Right hindlimb (tissue), 1 donor: ENCODE data around the gene CDH13.

ENCODE experiments used
- DNase-seq: peaks from one replicate; pipeline ENCODE4 v3.0.0-alpha.2; 2018

Gene CDH13

GRCh38 chr16:82751020-82751419, 124.3 kb downstream of the CDH13 start:
- DNase-seq: no peak

- DNase-seq: no peak
Measured at GRCh38 chr16:82752172-82752571, 125.4 kb downstream of the CDH13 start.

DNA sequence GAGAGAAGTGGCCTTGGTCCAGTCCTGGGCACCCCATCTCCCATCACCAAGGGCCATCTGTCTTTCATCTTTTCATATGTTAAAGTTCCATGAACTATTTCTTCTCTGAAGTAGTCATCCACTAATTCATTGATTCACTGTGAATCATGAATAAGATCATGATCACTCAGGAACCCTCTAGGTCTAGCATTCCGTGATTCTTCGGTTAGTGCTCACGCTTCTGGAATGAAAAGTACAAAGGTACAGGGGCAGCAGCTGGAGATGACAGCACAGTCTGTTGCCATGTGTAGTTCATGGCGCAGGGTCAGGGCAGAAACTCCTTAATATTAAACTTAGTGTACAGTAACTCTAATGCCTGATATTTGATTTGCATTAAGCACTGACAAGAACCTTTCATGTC, 127.1 kb downstream of the CDH13 start:
- DNase-seq: no peak

DNA sequence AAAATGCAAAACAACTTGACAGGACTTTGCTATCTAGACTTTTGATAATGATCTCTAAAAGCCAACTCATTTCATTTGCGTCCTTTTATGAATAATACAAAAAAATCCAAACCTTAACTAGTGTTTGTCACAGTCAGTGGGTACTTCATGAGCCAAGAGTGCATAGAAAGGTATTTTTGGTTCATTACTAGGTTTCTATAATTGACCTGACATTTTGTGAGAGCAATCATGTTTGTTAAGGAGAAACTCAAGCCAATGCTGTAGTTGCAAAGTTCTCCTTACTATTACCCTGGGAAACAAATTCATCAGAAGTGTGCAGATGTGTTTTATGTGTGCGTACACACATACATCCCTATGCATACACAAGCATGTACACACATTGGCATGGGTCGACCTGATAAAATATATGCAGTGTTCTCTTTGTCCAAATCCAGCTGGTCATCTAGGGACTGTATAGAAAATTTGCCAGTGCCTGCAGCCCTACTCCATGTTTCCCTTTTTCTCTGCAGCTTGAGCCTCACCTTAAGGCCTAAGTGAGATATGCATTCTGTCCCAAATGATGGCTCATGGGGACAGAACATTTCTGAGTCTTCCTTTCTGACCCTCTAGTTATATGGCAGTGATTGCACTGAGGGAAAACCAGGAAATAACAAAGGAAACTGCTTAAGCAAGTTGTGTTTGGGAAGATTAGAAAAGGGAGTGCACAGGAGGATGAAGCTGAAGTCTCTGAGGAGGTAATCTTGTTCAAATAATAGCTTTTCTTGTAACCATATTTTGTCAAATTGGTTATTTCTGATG, 128.1 kb downstream of the CDH13 start:
- DNase-seq: no peak

DNA sequence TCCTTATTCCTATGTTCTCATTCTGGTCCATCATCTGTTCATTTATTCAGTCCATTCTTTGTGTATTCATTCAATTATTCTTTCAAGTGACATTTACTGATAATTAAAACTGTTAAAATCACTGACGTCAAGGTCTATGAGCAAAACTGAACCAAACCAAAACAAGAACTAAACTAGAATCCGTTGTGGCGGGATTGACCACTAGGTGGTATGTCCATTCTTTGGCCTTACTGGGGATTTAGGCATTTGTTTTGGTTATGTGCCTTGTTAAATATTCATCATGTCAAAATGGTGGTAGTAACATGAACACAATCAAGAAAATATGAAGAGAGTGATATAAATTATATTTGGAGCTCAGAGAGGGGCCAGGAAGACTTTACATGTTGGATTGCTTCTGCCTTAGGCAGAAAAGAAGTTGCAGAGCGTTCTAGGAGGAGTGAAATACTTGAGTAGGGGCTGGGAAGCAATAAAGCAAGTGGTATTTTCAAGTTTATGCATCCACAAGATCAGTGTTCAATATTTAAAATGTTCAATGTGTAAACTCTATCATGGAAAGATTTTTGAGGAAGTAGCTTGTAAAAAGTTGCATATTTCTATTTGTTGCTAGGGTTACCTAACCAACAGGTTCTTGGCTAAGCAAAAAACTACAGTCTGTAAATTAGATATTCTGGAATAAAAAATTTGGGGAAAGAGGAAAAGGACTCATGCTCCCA, 129.0 kb downstream of the CDH13 start:
- DNase-seq: no peak

GRCh38 chr16:82756283-82756599, 129.5 kb downstream of the CDH13 start:
- no peak for DNase-seq

GRCh38 chr16:82758406-82758805, 131.6 kb downstream of the CDH13 start:
- DNase-seq: no peak

- no peak for DNase-seq
Measured at GRCh38 chr16:82758904-82759303, 132.1 kb downstream of the CDH13 start.

GRCh38 chr16:82761236-82761635, 134.5 kb downstream of the CDH13 start:
- DNase-seq: no peak

GRCh38 chr16:82761858-82762257, 135.1 kb downstream of the CDH13 start:
- DNase-seq: no peak

DNA sequence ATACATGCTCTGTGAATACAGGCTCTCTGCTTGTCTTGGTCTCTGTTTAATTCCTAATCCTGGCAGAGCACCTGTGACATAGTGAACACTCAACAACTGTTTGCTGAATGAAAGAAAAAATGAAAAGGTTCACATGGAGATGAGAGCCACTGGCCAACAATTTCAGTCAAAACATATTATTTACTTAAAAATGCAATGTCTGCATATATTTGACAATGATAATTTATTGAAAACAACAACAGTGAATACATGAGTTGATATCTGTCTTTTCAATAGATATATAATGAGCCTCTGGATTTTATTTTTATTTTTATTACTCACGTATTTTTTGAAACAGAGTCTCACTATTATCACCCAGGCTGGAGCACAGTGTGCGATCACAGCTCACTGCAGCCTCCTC, 136.6 kb downstream of the CDH13 start:
- no peak for DNase-seq

GRCh38 chr16:82767198-82767597, 140.4 kb downstream of the CDH13 start:
- no peak for DNase-seq

GRCh38 chr16:82767808-82768207, 141.0 kb downstream of the CDH13 start:
- DNase-seq: no peak

DNA sequence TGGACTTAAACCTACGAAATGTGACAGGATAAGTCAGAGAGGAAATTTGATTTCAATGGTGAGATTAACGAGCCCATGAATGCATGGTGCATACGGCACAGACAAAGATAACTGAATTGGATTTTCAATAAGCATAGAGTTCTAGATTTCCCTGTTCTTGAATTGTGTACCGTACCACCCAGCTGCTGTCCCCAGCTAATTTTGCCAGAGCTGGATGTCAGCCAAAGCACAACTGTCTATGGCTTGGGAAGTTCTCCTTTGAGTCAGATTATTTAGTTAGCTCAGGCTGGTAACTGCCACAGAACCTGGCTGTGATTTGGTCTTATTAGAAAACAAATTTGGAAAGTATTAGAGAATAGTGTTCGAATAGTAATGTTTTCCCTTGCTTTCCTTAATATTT, 143.1 kb downstream of the CDH13 start:
- DNase-seq: no peak

GRCh38 chr16:82772215-82772614, 145.4 kb downstream of the CDH13 start:
- DNase-seq: no peak

DNA sequence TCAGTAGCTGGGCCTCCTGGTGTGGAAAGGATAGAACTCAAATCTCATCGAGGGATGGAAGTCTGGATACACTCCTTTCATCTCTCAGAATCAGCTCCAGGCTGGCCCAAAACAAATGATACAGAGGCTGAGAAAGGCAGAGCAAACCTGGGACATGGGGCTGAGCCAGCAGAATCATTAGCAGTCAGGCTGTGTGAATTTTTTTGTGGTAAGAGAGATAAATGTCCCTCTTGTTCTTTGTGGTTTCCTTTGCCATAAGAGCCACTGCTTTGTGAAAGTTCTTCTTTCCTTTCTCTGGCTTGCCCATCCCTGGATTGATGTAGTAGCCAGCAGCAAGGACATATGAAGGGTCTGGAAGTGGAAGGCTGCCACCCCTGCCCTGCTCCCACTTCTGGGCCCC, 146.2 kb downstream of the CDH13 start:
- DNase-seq: no peak

GRCh38 chr16:82776470-82777146, 149.8 kb downstream of the CDH13 start:
- DNase-seq: no peak

- DNase-seq: peak; percentile 63
Measured at GRCh38 chr16:82782715-82783251, 156.0 kb downstream of the CDH13 start.

DNA sequence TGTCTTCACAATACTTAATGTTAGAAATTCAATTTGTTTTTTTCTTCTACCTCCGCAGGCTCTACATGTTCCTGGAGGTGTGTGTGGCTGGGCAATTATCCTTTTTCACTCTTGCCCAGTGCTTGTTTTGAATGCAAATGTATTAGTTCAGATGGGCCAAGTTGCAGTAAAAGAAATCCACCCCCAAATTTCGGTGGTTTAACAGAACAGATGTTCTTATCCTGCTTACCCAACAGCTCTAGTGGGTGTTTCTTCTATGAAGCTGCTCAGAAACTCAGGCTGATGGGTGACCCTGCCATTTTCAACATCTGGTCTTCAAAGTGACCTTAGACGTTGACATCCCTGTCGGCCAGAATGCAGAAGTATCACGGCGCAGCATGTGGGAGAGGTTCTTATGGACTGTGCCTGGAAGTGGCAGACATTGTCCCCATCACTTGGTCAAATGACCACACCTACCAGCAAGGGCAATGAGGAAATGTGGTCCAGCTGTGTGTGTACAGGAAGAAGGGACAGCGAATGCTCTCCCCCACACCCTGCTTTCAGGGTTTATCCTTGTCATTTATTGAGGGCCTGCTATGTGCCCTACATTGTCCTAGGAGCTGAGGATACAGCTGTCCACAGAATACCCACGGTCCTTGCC, 157.3 kb downstream of the CDH13 start:
- DNase-seq: no peak

DNA sequence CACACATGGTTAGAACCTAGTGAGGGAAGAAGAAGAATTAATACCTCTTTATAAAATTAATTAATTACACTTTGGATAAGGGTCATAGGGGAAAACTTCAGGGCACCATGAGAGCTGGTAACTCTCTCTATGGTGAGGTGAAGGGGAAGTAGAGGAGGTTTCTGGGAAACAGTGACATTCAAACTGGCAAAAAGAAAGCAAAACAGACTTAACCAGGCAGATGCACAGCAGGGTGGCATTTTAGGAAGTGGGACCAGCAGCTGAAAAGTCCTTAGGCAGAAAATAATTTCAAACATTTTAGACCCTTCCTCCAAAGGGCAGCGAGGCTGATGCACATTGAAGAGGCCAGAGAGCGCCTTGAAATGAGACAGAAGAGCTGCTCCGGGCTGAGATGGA, 157.8 kb downstream of the CDH13 start:
- no peak for DNase-seq

DNA sequence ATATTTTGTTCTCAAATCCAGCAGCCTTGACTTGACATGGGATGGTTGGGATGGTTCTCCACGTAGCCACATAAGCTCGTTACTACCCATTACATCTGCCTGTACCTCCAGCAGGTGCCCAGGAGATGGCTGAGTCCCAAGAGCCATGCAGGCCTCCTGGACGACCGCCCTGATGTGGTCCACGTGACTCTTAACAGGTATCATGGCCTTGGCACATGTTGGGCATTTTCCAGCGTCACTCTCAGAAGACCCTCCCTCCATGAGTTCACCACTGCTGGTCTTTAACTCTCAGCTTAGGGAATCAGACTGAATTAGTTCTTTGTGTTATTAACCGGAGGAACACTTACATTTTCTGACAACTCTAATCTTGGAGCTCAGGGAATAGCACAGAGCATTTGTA, 161.5 kb downstream of the CDH13 start:
- no peak for DNase-seq

- no peak for DNase-seq
Measured at GRCh38 chr16:82788919-82789318, 162.2 kb downstream of the CDH13 start.

GRCh38 chr16:82792693-82793092, 165.9 kb downstream of the CDH13 start:
- no peak for DNase-seq
